HEK293T (cell line): ENCODE data around the gene PPP4R3B.

Experiments used
- ARNT ChIP-seq: fragments of 450-650 bp; IDR thresholded peaks from 2 replicates; pipeline ENCODE4 v1.6.1; 2017; ENCODE audit warnings: mild to moderate bottlenecking
- FOXM1 ChIP-seq: fragments of 450-650 bp; IDR thresholded peaks from 2 replicates; pipeline ENCODE4 v1.6.1; 2017; ENCODE audit warnings: mild to moderate bottlenecking, borderline replicate concordance
- HDGF ChIP-seq: fragments of 450-650 bp; IDR thresholded peaks from 2 replicates; pipeline ENCODE4 v1.6.1; 2017; ENCODE audit warnings: antibody characterized with exemption, borderline replicate concordance
- SP1 ChIP-seq: fragments of 450-650 bp; IDR thresholded peaks from 2 replicates; pipeline ENCODE4 v1.6.1; 2017

GRCh38 chr2:55500025-55500424 is 117.4 kb downstream of the PPP4R3B start:
- TF ChIP-seq FOXM1 (no peak), ARNT (no peak), SP1 (no peak), HDGF (no peak)
